Calu3 (cell line): ENCODE measurements around the gene EIF5. TPM values are rescaled to one million over a fixed set of nuclear protein-coding genes. Genes with fewer than 3 reads are reported as not detected.

Experiments
- Bru-seq: library from RNA; stranded (reverse); fragments of 400-500 nt; gene quantifications from one replicate; lab custom pipeline; 2021; lab: Mats Ljungman, UMichigan
- BruChase-seq, 2 experiments: library from RNA; stranded (reverse); fragments of 400-500 nt; gene quantifications; one replicate each; lab custom pipeline; 2021; lab: Mats Ljungman, UMichigan
- BruUV-seq: library from RNA; stranded (reverse); fragments of 400-500 nt; replicated peaks from 2 replicates; lab custom pipeline; 2021; lab: Mats Ljungman, UMichigan
- CTCF ChIA-PET: fragments of 300-600 bp; sonication (Branson Sonifier 250); formaldehyde crosslinking; loops from one replicate; lab custom pipeline; 2022; ENCODE audit warnings: antibody characterized with exemption; lab: Charles Lee
- DNase-seq: peaks from one replicate; pipeline ENCODE4 v3.0.0; 2022
- H3K27ac Mint-ChIP-seq: one replicate; pipeline ENCODE4 v1.8.0; 2022; ENCODE audit warnings: mixed read lengths; ENCODE audit not compliant: unreplicated experiment
- H3K27me3 Mint-ChIP-seq: one replicate; pipeline ENCODE4 v1.8.0; 2022; ENCODE audit warnings: mixed read lengths; ENCODE audit not compliant: unreplicated experiment
- H3K36me3 Mint-ChIP-seq: one replicate; pipeline ENCODE4 v1.8.0; 2022; ENCODE audit warnings: mild to moderate bottlenecking, moderate library complexity, mixed read lengths; ENCODE audit not compliant: insufficient read depth, unreplicated experiment
- H3K4me1 Mint-ChIP-seq: one replicate; pipeline ENCODE4 v1.8.0; 2022; ENCODE audit warnings: mild to moderate bottlenecking, low read depth, mixed read lengths; ENCODE audit not compliant: unreplicated experiment
- H3K4me3 Mint-ChIP-seq: one replicate; pipeline ENCODE4 v1.8.0; 2022; ENCODE audit warnings: mild to moderate bottlenecking, low read depth, moderate library complexity, mixed read lengths; ENCODE audit not compliant: unreplicated experiment
- H3K9me3 Mint-ChIP-seq: one replicate; pipeline ENCODE4 v1.8.0; 2022; ENCODE audit warnings: low read depth, mixed read lengths; ENCODE audit not compliant: unreplicated experiment
- intact Hi-C: fragments of 100-400 bp; cut with micrococcal nuclease; formaldehyde crosslinking; loops from one replicate; pipeline ENCODE4 v1.10.0; 2022; ENCODE audit not compliant: unreplicated experiment
- long read RNA-seq: library from polyadenylated mRNA; stranded (forward); transcript quantifications from one replicate; pipeline ENCODE4 v2.0.0, GENCODE V29; 2022
- total RNA-seq: library from RNA; stranded (reverse); gene quantifications from 2 replicates; pipeline ENCODE4 v1.2.3, GENCODE V29; 2022
- TF ChIP-seq, protein P1 (sequence below): fragments of 200-600 bp; IDR thresholded peaks from one replicate; pipeline ENCODE4 v1.8.0; 2022; ENCODE audit warnings: antibody characterized with exemption; ENCODE audit not compliant: unreplicated experiment

EIF5 gene
- total RNA-seq (327 and 328 TPM in 2 replicates), Bru-seq, nascent RNA (percentile 99 among the genes with signal in this experiment), BruChase-seq, experiment 1, labeled RNA remaining after a 6-hour chase (percentile 98 among the genes with signal in this experiment), BruChase-seq, experiment 2, labeled RNA remaining after a 2-hour chase (percentile 99 among the genes with signal in this experiment)
- long read RNA-seq, full-length matches to known transcripts, result 485 of 672 reads
- long read RNA-seq, partial matches to known transcripts, result 120 of 672 reads
- long read RNA-seq, other reads (novel, unspliced or antisense), result 67 of 672 reads

GRCh38 chr14:103333754-103334643 lies at the start of gene EIF5:
EIF5 (plus strand) TSS chr14:103334237; CDS start chr14:103335861, 1,624 bp downstream.
- TF ChIP-seq, protein P1, sequence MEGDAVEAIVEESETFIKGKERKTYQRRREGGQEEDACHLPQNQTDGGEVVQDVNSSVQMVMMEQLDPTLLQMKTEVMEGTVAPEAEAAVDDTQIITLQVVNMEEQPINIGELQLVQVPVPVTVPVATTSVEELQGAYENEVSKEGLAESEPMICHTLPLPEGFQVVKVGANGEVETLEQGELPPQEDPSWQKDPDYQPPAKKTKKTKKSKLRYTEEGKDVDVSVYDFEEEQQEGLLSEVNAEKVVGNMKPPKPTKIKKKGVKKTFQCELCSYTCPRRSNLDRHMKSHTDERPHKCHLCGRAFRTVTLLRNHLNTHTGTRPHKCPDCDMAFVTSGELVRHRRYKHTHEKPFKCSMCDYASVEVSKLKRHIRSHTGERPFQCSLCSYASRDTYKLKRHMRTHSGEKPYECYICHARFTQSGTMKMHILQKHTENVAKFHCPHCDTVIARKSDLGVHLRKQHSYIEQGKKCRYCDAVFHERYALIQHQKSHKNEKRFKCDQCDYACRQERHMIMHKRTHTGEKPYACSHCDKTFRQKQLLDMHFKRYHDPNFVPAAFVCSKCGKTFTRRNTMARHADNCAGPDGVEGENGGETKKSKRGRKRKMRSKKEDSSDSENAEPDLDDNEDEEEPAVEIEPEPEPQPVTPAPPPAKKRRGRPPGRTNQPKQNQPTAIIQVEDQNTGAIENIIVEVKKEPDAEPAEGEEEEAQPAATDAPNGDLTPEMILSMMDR, result no peak
- H3K27ac Mint-ChIP-seq, result peak within 1 kb of the TSS; percentile 98
- H3K4me3 Mint-ChIP-seq, result peak within 1 kb of the TSS; percentile 90
- no TSS peak for BruUV-seq
- H3K4me1 Mint-ChIP-seq, result peaks cover 27% of the 10 kb centered on the region
- H3K9me3 Mint-ChIP-seq, result no peaks in the 10 kb centered on the region
- H3K36me3 Mint-ChIP-seq, result peaks cover 63% of the 10 kb centered on the region
- peak; percentile 99 for DNase-seq
- intact Hi-C loops, result no loop called here
- no peaks in the 10 kb centered on the region for H3K27me3 Mint-ChIP-seq
- CTCF ChIA-PET, result interaction anchor here (0.7 to 2.3 kb wide), 5 partner anchors 15 to 286 kb away, joined by 3 to 8 read pairs (median 4); no protein-coding TSS in a partner anchor

DNA sequence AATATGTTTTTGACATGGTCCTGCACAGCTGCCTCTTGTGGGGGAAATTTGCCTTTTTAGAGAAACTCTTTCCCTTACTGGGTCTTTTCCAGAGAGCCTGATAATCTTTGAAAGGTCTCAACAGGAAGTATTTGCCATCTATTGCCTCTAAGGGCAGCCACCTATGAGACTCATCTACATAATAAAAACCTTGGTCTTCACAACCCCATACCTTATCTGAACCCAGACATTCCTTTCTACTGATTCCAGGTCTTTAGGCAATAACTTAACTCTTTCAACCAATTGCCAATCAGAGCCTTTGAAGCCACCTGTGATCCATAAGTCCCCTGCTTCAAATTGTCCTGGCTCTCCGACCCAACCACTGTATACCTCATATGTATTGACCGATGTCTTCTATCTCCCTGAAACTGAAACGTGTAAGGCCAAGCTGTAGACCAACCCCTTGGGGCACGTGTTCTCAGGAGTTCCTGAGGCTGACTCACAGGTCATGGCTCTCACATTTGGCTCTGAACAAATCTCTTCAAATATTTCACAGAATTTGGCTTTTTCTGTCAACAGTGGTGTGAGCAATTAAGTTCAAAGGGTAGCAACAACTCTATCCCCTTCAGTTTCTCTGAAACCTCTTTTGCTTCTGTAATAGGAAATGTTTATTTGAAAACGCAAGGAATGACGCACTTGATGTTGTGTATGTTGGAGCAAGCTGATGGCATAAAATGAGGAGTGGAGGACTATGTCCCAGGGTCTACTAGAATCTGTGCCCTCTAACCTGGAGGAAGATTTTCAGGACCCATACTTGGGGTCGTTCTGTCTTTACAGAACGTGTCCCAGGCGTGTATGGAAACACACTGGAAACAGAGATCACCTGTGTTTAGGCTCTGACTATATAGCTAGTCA lies 49.2 kb upstream of the EIF5 start:
- H3K4me3 Mint-ChIP-seq, result peak overlapping the region; percentile 21
- H3K4me1 Mint-ChIP-seq, result peaks cover 40% of the 10 kb centered on the region
- TF ChIP-seq, protein P1, result no peak
- H3K9me3 Mint-ChIP-seq, result no peaks in the 10 kb centered on the region
- intact Hi-C loops, result loop anchor here (2.0 to 5.0 kb wide), 2 partner anchors 98 to 183 kb away; no protein-coding TSS in a partner anchor
- H3K27ac Mint-ChIP-seq, result peak overlapping the region; percentile 68
- no peaks in the 10 kb centered on the region for H3K36me3 Mint-ChIP-seq
- no peaks in the 10 kb centered on the region for H3K27me3 Mint-ChIP-seq
- no TSS peak for BruUV-seq
- peak; percentile 44 for DNase-seq
- CTCF ChIA-PET, result interaction anchor here (0.7 kb wide), 1 partner anchor 25 kb away, joined by 4 read pairs; no protein-coding TSS in a partner anchor

GRCh38 chr14:103286460-103286859 lies 47.6 kb upstream of the EIF5 start:
- peaks cover 39% of the 10 kb centered on the region for H3K4me1 Mint-ChIP-seq
- no peak overlapping the region for H3K27ac Mint-ChIP-seq
- no peaks in the 10 kb centered on the region for H3K36me3 Mint-ChIP-seq
- no peaks in the 10 kb centered on the region for H3K27me3 Mint-ChIP-seq
- no TSS peak for BruUV-seq
- CTCF ChIA-PET, result interaction anchor here (0.5 to 1.2 kb wide), 3 partner anchors 28 to 183 kb away, joined by 3 to 4 read pairs (median 3); no protein-coding TSS in a partner anchor
- TF ChIP-seq, protein P1, result no peak
- no peak overlapping the region for H3K4me3 Mint-ChIP-seq
- no peak for DNase-seq
- H3K9me3 Mint-ChIP-seq, result no peaks in the 10 kb centered on the region
- intact Hi-C loops, result no loop called here
